ENCODE measurements around the gene PAK2.
"Not testable (repeated sequence)": the region's sequence is repeated elsewhere in the genome, so short reads cannot be mapped to it uniquely, and the experiment has no call there.

- TF ChIP-seq GABPA (IDR thresholded peaks at IDR 0.05; ENCODE audit: low read depth); CTCF (IDR thresholded peaks at IDR 0.05); SMC3 (IDR thresholded peaks at IDR 0.05; ENCODE audit: low read depth, low read length): not testable (repeated sequence)
- TF ChIP-seq, protein P1, sequence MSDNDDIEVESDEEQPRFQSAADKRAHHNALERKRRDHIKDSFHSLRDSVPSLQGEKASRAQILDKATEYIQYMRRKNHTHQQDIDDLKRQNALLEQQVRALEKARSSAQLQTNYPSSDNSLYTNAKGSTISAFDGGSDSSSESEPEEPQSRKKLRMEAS (IDR thresholded peaks at IDR 0.05; ENCODE audit: low read depth): not testable (repeated sequence)
Observed at GRCh38 chr3:196863000-196863399, 123.3 kb downstream of the PAK2 start.
